GM19468 (cell line): Measurements from ENCODE around the gene SEMA5A.

Source experiments
- ATAC-seq: cut with Tn5 transposase; IDR thresholded peaks from one replicate; pipeline ENCODE4 v1.9.1; 2021; ENCODE audit warnings: mild to moderate bottlenecking, moderate library complexity, moderate number of reproducible peaks; ENCODE audit not compliant: unreplicated experiment; ENCODE audit errors: extremely low read depth

SEMA5A gene

GRCh38 chr5:9245071-9245470 lies 300.8 kb downstream of the SEMA5A start:
- no peak for ATAC-seq

- no peak for ATAC-seq
These were observed 301.5 kb downstream of the SEMA5A start for GRCh38 chr5:9244417-9244816.

GRCh38 chr5:9241479-9242305 lies 304.2 kb downstream of the SEMA5A start:
- no peak for ATAC-seq

- no peak for ATAC-seq
These were observed 305.4 kb downstream of the SEMA5A start for GRCh38 chr5:9240431-9240830.

GRCh38 chr5:9239626-9240025 lies 306.2 kb downstream of the SEMA5A start:
- no peak for ATAC-seq

- ATAC-seq, result no peak
These were observed 306.8 kb downstream of the SEMA5A start for GRCh38 chr5:9239071-9239470.

- ATAC-seq, result no peak
These were observed 312.2 kb downstream of the SEMA5A start for GRCh38 chr5:9233712-9234111.

GRCh38 chr5:9233035-9233434 lies 312.8 kb downstream of the SEMA5A start:
- ATAC-seq, result no peak

- ATAC-seq, result no peak
These were observed 314.0 kb downstream of the SEMA5A start for GRCh38 chr5:9231842-9232241.

GRCh38 chr5:9230355-9230754 lies 315.5 kb downstream of the SEMA5A start:
- no peak for ATAC-seq

GRCh38 chr5:9226016-9226536 lies 319.8 kb downstream of the SEMA5A start:
- no peak for ATAC-seq

- ATAC-seq, result no peak
These were observed 323.6 kb downstream of the SEMA5A start for GRCh38 chr5:9222054-9222976.

- no peak for ATAC-seq
These were observed 327.5 kb downstream of the SEMA5A start for GRCh38 chr5:9218358-9218757.

- ATAC-seq, result no peak
These were observed 333.3 kb downstream of the SEMA5A start for GRCh38 chr5:9212605-9213004.

GRCh38 chr5:9209846-9210492 lies 335.9 kb downstream of the SEMA5A start:
- no peak for ATAC-seq

- peak; percentile 63 for ATAC-seq
These were observed 338.0 kb downstream of the SEMA5A start for GRCh38 chr5:9207817-9208418.

GRCh38 chr5:9202636-9203035 lies 343.2 kb downstream of the SEMA5A start:
- ATAC-seq, result no peak

- ATAC-seq, result no peak
These were observed 344.1 kb downstream of the SEMA5A start for GRCh38 chr5:9201761-9202160.

GRCh38 chr5:9201011-9201410 lies 344.9 kb downstream of the SEMA5A start:
- ATAC-seq, result no peak

- ATAC-seq, result no peak
These were observed 347.5 kb downstream of the SEMA5A start for GRCh38 chr5:9198394-9198793.
